Upper lobe of right lung (tissue), 1 donor: ENCODE measurements around the gene SREBF1. TPM values are rescaled to one million over a fixed set of nuclear protein-coding genes. Genes with fewer than 3 reads are reported as not detected.
A peak's percentile ranks its signal among the peaks of the same experiment; 100 is the strongest.

Experiments
- ATAC-seq: fragments of 200-7000 bp; cut with Tn5 transposase; one replicate; pipeline ENCODE4 v1.9.1; 2020; ENCODE audit warnings: mild to moderate bottlenecking, moderate library complexity
- DNase-seq: peaks from one replicate; pipeline ENCODE4 v3.0.0-alpha.2; 2020
- H3K27ac ChIP-seq: fragments of 200-600 bp; one replicate; pipeline ENCODE4 v1.8.0; 2022
- H3K27me3 ChIP-seq: fragments of 200-600 bp; one replicate; pipeline ENCODE4 v1.8.0; 2022; ENCODE audit warnings: mild to moderate bottlenecking
- H3K36me3 ChIP-seq: fragments of 200-600 bp; one replicate; pipeline ENCODE4 v1.8.0; 2022
- H3K4me1 ChIP-seq: fragments of 200-600 bp; one replicate; pipeline ENCODE4 v1.8.0; 2022
- H3K4me3 ChIP-seq: fragments of 200-600 bp; one replicate; pipeline ENCODE4 v1.8.0; 2022; ENCODE audit warnings: mild to moderate bottlenecking
- H3K9me3 ChIP-seq: fragments of 200-600 bp; one replicate; pipeline ENCODE4 v1.8.0; 2022
- intact Hi-C: fragments of 100-400 bp; cut with DNase I; formaldehyde crosslinking; loops from one replicate; pipeline ENCODE4 v1.11.0; 2022
- total RNA-seq: library from RNA; stranded (reverse); fragmentation: NEBNext Ultra II Directional; extraction: Animal tissue kit (Norgen Biotek cat#: 25700); gene quantifications from one replicate; pipeline ENCODE4 v1.2.1, GENCODE V29; 2021
- TF ChIP-seq, protein P1 (sequence below): fragments of 200-600 bp; IDR thresholded peaks from one replicate; pipeline ENCODE4 v1.8.0; 2022; ENCODE audit warnings: antibody characterized with exemption
- donor health status: DM: no; HTN: yes; CAD: no; lungs with severe emphysema.

The SREBF1 gene
- total RNA-seq, 1 donor from 2014 or later: 80.8 TPM

DNA sequence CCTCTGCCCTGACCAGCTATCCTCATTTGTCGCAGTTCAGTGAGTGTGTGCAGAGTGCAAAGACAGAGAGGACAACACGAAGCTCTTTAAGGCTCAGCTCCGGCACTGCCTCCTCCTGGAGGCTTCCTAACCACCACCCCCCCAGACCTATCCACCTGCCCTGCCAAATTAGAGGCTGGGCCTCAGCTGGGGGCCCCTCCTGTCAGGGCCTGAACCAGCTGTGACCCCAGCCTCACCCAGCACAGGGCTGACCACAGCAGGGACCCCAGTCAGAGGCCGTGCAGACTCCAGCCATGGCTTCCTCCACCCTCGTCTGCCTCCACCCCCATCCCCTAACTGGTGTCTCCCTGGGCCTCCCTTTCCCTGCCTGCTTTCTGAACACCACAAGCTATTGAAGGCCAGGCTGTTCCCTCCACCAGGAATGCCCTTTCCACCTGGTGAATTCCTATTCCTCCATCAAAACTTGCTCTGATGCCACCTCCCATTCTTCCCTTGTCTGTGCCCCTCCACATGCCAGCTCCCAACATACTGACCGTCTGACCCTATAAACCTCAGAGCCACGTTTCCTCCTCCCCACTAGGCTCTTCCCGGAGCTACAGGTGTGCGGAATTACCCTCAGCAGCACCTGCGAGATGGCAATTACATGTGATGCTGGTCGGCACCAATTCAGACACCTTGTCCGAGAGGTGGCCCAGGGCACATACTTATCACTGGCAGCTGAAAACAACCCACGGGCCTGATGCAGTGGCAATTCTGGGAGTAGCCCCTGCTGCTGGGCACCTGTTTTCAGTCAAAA, 8.8 kb downstream of the SREBF1 start:
- no peak overlapping the region for H3K27ac ChIP-seq
- TF ChIP-seq, protein P1, sequence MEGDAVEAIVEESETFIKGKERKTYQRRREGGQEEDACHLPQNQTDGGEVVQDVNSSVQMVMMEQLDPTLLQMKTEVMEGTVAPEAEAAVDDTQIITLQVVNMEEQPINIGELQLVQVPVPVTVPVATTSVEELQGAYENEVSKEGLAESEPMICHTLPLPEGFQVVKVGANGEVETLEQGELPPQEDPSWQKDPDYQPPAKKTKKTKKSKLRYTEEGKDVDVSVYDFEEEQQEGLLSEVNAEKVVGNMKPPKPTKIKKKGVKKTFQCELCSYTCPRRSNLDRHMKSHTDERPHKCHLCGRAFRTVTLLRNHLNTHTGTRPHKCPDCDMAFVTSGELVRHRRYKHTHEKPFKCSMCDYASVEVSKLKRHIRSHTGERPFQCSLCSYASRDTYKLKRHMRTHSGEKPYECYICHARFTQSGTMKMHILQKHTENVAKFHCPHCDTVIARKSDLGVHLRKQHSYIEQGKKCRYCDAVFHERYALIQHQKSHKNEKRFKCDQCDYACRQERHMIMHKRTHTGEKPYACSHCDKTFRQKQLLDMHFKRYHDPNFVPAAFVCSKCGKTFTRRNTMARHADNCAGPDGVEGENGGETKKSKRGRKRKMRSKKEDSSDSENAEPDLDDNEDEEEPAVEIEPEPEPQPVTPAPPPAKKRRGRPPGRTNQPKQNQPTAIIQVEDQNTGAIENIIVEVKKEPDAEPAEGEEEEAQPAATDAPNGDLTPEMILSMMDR: no peak

DNA sequence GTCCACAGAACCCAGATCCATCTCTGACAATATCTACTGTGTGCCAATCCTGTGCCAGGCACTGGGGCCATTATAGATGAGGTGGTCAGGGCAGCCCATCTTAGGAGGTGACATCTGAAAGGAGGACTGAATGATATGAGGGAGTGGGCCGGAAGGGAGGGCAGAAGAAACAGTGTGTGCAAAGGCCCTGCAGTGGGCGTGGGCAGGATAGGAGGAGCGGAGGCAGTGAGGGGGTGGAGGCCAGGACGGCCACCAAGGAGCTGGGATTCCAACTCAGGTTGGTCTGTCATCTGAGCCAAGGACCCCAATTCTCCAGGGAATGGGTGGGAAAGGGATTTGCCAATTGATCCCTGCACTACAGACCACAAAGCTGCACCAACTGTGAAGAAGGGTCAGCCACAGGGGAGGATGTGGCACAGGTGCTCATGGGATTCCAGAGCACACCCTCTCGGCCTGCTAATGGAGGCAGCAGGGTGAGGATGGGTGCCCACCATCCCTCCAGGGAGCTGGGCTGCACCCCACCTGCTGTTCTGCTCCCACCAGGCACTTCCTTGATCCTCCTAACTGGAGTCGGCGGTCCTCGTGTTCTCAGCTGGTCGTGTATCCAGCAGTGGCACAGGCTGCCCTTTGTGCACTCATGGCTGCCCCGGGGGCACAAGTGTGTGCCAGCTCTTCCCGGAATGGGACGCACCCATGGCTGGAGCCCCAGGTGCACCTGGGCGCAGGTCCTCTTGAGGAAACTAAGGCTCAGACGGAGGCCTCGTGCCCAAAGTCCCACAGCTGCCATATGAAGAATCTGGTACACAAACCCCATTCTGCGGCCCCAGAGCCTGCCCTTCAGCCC, 9.6 kb downstream of the SREBF1 start:
- ATAC-seq (no peak), DNase-seq (no peak)
- H3K27ac ChIP-seq: no peak overlapping the region
- intact Hi-C loops: no loop called here
- H3K4me1 ChIP-seq: peaks cover 49% of the 10 kb centered on the region
- no peaks in the 10 kb centered on the region for H3K9me3 ChIP-seq
- TF ChIP-seq, protein P1: no peak
- H3K36me3 ChIP-seq: no peaks in the 10 kb centered on the region
- H3K27me3 ChIP-seq: no peaks in the 10 kb centered on the region
- no peak overlapping the region for H3K4me3 ChIP-seq

More for the DNA sequence above, 8.8 kb downstream of the SREBF1 start:
- no peaks in the 10 kb centered on the region for H3K27me3 ChIP-seq
- H3K4me1 ChIP-seq: peaks cover 41% of the 10 kb centered on the region
- ATAC-seq (no peak), DNase-seq (no peak)
- H3K4me3 ChIP-seq: no peak overlapping the region
- H3K36me3 ChIP-seq: no peaks in the 10 kb centered on the region
- intact Hi-C loops: no loop called here
- H3K9me3 ChIP-seq: no peaks in the 10 kb centered on the region

DNA sequence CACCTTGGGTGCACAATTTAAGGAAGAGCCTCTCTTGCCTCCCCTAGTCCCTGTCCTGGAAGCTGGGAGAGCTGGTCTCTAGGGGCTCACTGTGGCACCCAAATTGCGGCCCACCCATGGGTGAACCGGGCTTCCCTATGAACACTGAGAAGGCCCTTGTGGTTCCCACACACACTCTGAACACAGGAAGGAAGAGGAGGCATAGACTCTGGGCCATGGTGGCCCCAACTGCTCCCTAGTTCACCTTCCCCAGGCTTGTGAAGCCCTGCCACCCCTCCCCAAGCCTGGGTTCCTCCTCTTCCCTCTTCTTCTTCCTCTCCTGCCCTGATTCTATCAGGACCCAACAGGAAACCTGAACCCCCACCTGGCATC, 10.5 kb downstream of the SREBF1 start:
- H3K4me3 ChIP-seq: no peak overlapping the region
- ATAC-seq (no peak), DNase-seq (no peak)
- no peaks in the 10 kb centered on the region for H3K27me3 ChIP-seq
- H3K27ac ChIP-seq: no peak overlapping the region
- H3K36me3 ChIP-seq: no peaks in the 10 kb centered on the region
- intact Hi-C loops: no loop called here
- TF ChIP-seq, protein P1: no peak
- H3K9me3 ChIP-seq: no peaks in the 10 kb centered on the region
- peaks cover 54% of the 10 kb centered on the region for H3K4me1 ChIP-seq

DNA sequence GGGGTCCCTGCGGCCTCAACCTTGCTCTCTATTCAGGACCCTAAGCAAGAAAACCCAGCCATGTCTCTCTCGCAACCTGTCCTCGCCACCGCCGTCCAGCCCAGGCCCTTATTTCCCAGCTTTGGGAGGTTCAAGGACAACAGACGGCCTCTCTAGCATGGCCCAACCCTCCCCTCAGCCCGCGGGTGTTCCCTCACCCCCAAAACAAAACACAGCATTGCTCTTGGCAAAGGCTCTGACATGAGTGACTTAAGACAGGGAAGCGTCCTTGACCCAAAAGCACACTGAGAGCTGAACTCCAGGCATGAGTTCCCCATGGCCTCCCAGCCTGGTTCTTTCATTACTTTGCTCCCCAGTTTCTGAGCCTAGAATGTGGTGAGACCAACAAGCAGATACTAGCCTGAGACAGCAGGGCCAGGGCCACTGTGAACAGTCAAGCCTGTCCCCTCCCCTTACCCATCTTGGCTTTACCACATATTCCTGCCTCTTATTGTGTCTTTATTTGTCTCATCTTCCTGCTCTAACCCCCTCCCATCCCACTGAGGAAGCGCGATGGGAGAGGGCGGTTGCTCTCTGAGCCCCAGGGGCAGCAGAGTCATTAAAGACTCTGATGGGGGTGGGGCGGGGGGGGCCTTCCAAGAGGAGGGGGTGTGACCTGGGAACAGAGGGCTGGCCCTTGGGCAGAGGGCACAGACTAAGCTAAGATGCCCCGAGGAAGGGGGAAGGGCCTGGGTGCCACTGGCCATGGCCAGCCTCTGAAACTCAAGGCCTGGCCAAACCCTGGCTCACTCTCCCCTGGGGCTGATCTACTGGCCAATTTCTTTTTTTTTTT, 11.8 kb downstream of the SREBF1 start:
- Histone ChIP-seq H3K27me3 (no peaks in the 10 kb centered on the region), H3K36me3 (no peaks in the 10 kb centered on the region), H3K9me3 (no peaks in the 10 kb centered on the region), H3K4me1 (peaks cover 58% of the 10 kb centered on the region), H3K27ac (peak overlapping the region; percentile 80), H3K4me3 (no peak overlapping the region)
- DNase-seq: no peak
- TF ChIP-seq, protein P1: no peak
- peak; percentile 1 for ATAC-seq
- intact Hi-C loops: no loop called here

DNA sequence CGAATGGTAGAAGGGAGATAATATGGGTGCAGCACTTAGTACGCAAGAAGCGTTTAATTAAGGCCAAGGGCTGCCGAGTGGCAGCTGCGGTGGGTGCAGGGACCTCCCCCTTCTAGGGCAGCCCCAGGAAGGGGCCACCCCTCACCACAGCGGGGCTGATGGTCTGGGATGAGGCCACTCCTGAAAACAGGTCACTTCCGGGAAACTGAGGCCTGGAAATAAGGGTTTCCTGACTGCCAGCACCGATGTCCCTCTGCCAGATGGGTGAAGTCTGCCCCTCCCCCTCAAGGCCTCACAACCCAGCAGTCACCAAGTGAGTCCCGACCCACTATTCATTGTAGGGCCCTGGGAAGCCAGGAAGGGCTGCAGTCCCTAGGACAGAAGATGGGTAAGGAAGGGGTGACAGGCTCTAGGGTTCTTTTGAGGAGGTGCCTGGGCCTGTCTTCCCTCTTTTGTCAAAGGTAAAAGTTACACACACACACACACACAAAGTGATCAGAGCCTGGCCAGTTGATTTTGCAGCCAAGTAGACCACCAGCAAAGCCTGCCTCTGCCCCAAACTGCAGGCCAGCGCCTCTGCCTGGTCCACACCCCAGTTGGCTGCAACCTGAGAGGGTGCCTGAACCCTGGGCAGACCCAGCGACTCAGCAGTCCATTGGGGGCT, 12.5 kb downstream of the SREBF1 start:
- H3K4me1 ChIP-seq: peaks cover 66% of the 10 kb centered on the region
- ATAC-seq (no peak), DNase-seq (no peak)
- no peaks in the 10 kb centered on the region for H3K27me3 ChIP-seq
- TF ChIP-seq, protein P1: no peak
- no peaks in the 10 kb centered on the region for H3K9me3 ChIP-seq
- intact Hi-C loops: no loop called here
- H3K4me3 ChIP-seq: peak overlapping the region; percentile 48
- H3K27ac ChIP-seq: peak overlapping the region; percentile 80
- H3K36me3 ChIP-seq: peaks cover 7% of the 10 kb centered on the region
